Vagina (tissue), 2 donors: Measurements from ENCODE around the gene ACTL8. TPM values are rescaled to one million over a fixed set of nuclear protein-coding genes. Genes with fewer than 3 reads are reported as not detected.

Experiments used
- DNase-seq, 2 donors: peaks; one replicate each; pipeline ENCODE4 v3.0.0-alpha.2; 2017; ENCODE audit errors: extremely low spot score in 2 of 2
- H3K27ac ChIP-seq: fragments of 200-600 bp; sonication (generic); one replicate; pipeline ENCODE4 v1.5.1; 2019
- H3K27me3 ChIP-seq: fragments of 200-600 bp; sonication (generic); one replicate; pipeline ENCODE4 v1.5.1; 2019
- H3K36me3 ChIP-seq, 2 donors: fragments of 200-600 bp; sonication (generic); one replicate each; pipeline ENCODE4 v1.5.1; 2017 to 2019
- H3K4me1 ChIP-seq: fragments of 200-600 bp; sonication (generic); one replicate; pipeline ENCODE4 v1.5.1; 2019
- H3K4me3 ChIP-seq, 2 donors: fragments of 200-600 bp; sonication (generic); 1 replicate in 1 of 2; 2 replicates in 1 of 2; pipeline ENCODE4 v1.5.1; 2016 to 2019
- H3K9me3 ChIP-seq: fragments of 200-600 bp; sonication (generic); one replicate; pipeline ENCODE4 v1.5.1; 2019
- CTCF ChIP-seq, 3 experiments: fragments of 450-650 bp in 2 of 3; fragments of 200-600 bp in 1 of 3; sonication (generic) in 1 of 3; IDR thresholded peaks; one replicate each; pipeline ENCODE4 v1.5.1; 2017 to 2019; ENCODE audit warnings: antibody characterized with exemption in 3 of 3, mild to moderate bottlenecking in 2 of 3, moderate library complexity in 2 of 3
- POLR2A ChIP-seq, 2 donors: fragments of 450-650 bp; IDR thresholded peaks; one replicate each; pipeline ENCODE4 v1.6.1; 2017; ENCODE audit warnings: antibody characterized with exemption in 2 of 2, mild to moderate bottlenecking in 2 of 2, moderate library complexity in 2 of 2
- POLR2AphosphoS5 ChIP-seq, 2 donors: sonication (generic); formaldehyde crosslinking; IDR thresholded peaks; one replicate each; pipeline ENCODE4 v1.9.0; 2017; ENCODE audit warnings: antibody characterized with exemption in 2 of 2, mild to moderate bottlenecking in 2 of 2, low read depth in 1 of 2; ENCODE audit not compliant: insufficient read depth in 1 of 2
- intact Hi-C: fragments of 100-400 bp; cut with DNase I; formaldehyde crosslinking; loops from one replicate; pipeline ENCODE4 v1.15.1; 2023
- total RNA-seq: library from RNA; depleted of rRNA; stranded (reverse); fragments of >200 nt; gene quantifications from one replicate; pipeline ENCODE4 v1.2.3, GENCODE V29; 2016

Gene ACTL8
- total RNA-seq, 1 donor from 2014 or later, result not detected

- H3K27me3 ChIP-seq, result no peaks in the 10 kb centered on the region
Measured at GRCh38 chr1:17763995-17764394, 8.9 kb downstream of the ACTL8 start.

GRCh38 chr1:17764591-17764990 is 9.5 kb downstream of the ACTL8 start:
- H3K4me1 ChIP-seq, result no peaks in the 10 kb centered on the region
- no peaks in the 10 kb centered on the region for H3K27me3 ChIP-seq
- peaks cover 4% of the 10 kb centered on the region for H3K9me3 ChIP-seq
- TF ChIP-seq POLR2A (IDR thresholded peaks at IDR 0.05) (no peak), POLR2AphosphoS5 (IDR thresholded peaks at IDR 0.05; ENCODE audit: insufficient read depth in 1 of 2, low read depth in 1 of 2) (no peak), CTCF (IDR thresholded peaks at IDR 0.05) (no peak)
- H3K36me3 ChIP-seq, result no peaks in the 10 kb centered on the region
- DNase-seq, result no peak
- no peak overlapping the region for H3K27ac ChIP-seq
- intact Hi-C loops, result no loop called here
- no peak overlapping the region for H3K4me3 ChIP-seq

More at GRCh38 chr1:17763995-17764394, 8.9 kb downstream of the ACTL8 start:
- no peaks in the 10 kb centered on the region for H3K4me1 ChIP-seq
- H3K27ac ChIP-seq, result no peak overlapping the region
- TF ChIP-seq CTCF (IDR thresholded peaks at IDR 0.05), result no peak
- no peak for TF ChIP-seq POLR2AphosphoS5 (IDR thresholded peaks at IDR 0.05; ENCODE audit: insufficient read depth in 1 of 2, low read depth in 1 of 2)
- TF ChIP-seq POLR2A (IDR thresholded peaks at IDR 0.05), result no peak
- no peaks in the 10 kb centered on the region for H3K36me3 ChIP-seq
- H3K4me3 ChIP-seq, result no peak overlapping the region
- DNase-seq, result no peak
- peaks cover 10% of the 10 kb centered on the region for H3K9me3 ChIP-seq
- intact Hi-C loops, result no loop called here

- no peak overlapping the region for H3K27ac ChIP-seq
Measured at GRCh38 chr1:17765444-17766411, 10.6 kb downstream of the ACTL8 start.

GRCh38 chr1:17768651-17769241 is 13.6 kb downstream of the ACTL8 start:
- TF ChIP-seq POLR2AphosphoS5 (IDR thresholded peaks at IDR 0.05; ENCODE audit: insufficient read depth in 1 of 2, low read depth in 1 of 2), result no peak
- TF ChIP-seq CTCF (IDR thresholded peaks at IDR 0.05), result no peak
- TF ChIP-seq POLR2A (IDR thresholded peaks at IDR 0.05), result no peak
- no peaks in the 10 kb centered on the region for H3K27me3 ChIP-seq
- H3K4me1 ChIP-seq, result no peaks in the 10 kb centered on the region
- H3K4me3 ChIP-seq, result no peak overlapping the region
- intact Hi-C loops, result no loop called here
- H3K36me3 ChIP-seq, result no peaks in the 10 kb centered on the region
- peak overlapping the region; percentile 54 for H3K27ac ChIP-seq
- peak in 1 of 2 donors; percentile 89 for DNase-seq
- H3K9me3 ChIP-seq, result no peaks in the 10 kb centered on the region

More at GRCh38 chr1:17765444-17766411, 10.6 kb downstream of the ACTL8 start:
- Histone ChIP-seq H3K27me3 (no peaks in the 10 kb centered on the region), H3K4me3 (no peak overlapping the region), H3K9me3 (no peaks in the 10 kb centered on the region), H3K4me1 (no peaks in the 10 kb centered on the region), H3K36me3 (no peaks in the 10 kb centered on the region)
- no peak for DNase-seq
- intact Hi-C loops, result no loop called here
- TF ChIP-seq POLR2AphosphoS5 (IDR thresholded peaks at IDR 0.05; ENCODE audit: insufficient read depth in 1 of 2, low read depth in 1 of 2), result peak in 1 of 2 donors; percentile 26
- no peak for TF ChIP-seq CTCF (IDR thresholded peaks at IDR 0.05)
